Esophagus muscularis mucosa (tissue), 4 donors: ENCODE results near the gene GCK. TPM values are rescaled to one million over a fixed set of nuclear protein-coding genes. Genes with fewer than 3 reads are reported as not detected.
A peak's percentile ranks its signal among the peaks of the same experiment; 100 is the strongest.

Experiments
- DNase-seq: peaks from one replicate; pipeline ENCODE4 v3.0.0-alpha.2; 2017; ENCODE audit errors: extremely low spot score
- H3K27ac ChIP-seq, 4 donors: fragments of 200-600 bp; sonication (generic); replicated peaks in 1 of 4; 1 replicate in 3 of 4; 2 replicates in 1 of 4; pipeline ENCODE4 v1.5.1; 2016 to 2019; ENCODE audit warnings: mild to moderate bottlenecking in 1 of 4
- H3K27me3 ChIP-seq, 4 donors: fragments of 200-600 bp; sonication (generic); one replicate each; pipeline versions ENCODE4 v1.5.1 to v1.6.0; 2016 to 2019
- H3K36me3 ChIP-seq, 4 donors: fragments of 200-600 bp; sonication (generic); one replicate each; pipeline ENCODE4 v1.5.1; 2016 to 2019
- H3K4me1 ChIP-seq, 4 donors: fragments of 200-600 bp; sonication (generic); one replicate each; pipeline ENCODE4 v1.5.1; 2016 to 2019
- H3K4me3 ChIP-seq, 4 donors: fragments of 200-600 bp; sonication (generic); 1 replicate in 2 of 4; 2 replicates in 2 of 4; pipeline ENCODE4 v1.5.1; 2016 to 2019; ENCODE audit warnings: mild to moderate bottlenecking in 4 of 4, moderate library complexity in 1 of 4
- H3K9me3 ChIP-seq, 4 donors: fragments of 200-600 bp; sonication (generic); 1 replicate in 3 of 4; 2 replicates in 1 of 4; pipeline ENCODE4 v1.5.1; 2016 to 2019
- CTCF ChIP-seq, 3 experiments: fragments of 200-600 bp in 2 of 3; fragments of 450-650 bp in 1 of 3; sonication (generic) in 2 of 3; IDR thresholded peaks; one replicate each; pipeline ENCODE4 v1.5.1; 2017 to 2019; ENCODE audit warnings: antibody characterized with exemption in 3 of 3, mild to moderate bottlenecking in 2 of 3, moderate library complexity in 1 of 3
- EP300 ChIP-seq: sonication (generic); formaldehyde crosslinking; IDR thresholded peaks from one replicate; pipeline ENCODE4 v1.6.1; 2017; ENCODE audit warnings: antibody characterized with exemption
- POLR2A ChIP-seq: fragments of 450-650 bp; IDR thresholded peaks from one replicate; pipeline ENCODE4 v1.6.1; 2017; ENCODE audit warnings: antibody characterized with exemption, moderate library complexity, mild to moderate bottlenecking, low read depth
- POLR2AphosphoS5 ChIP-seq, 2 donors: sonication (generic); formaldehyde crosslinking; IDR thresholded peaks; one replicate each; pipeline ENCODE4 v1.6.1; 2017; ENCODE audit warnings: antibody characterized with exemption in 2 of 2
- WGBS: methylation state at CpG from one replicate; pipeline ENCODE4 v1.1.5; 2018; 5-methylcytosine and 5-hydroxymethylcytosine counted together
- intact Hi-C: fragments of 100-400 bp; cut with DNase I; formaldehyde crosslinking; loops from one replicate; pipeline ENCODE4 v1.15.1; 2023
- total RNA-seq, 4 donors: library from RNA; depleted of rRNA; stranded (reverse); fragments of >200 nt; gene quantifications; one replicate each; pipeline versions ENCODE4 v1.1.0 to v1.2.1, GENCODE V29; 2016

Gene GCK
- total RNA-seq, 4 donors from 2014 or later = 0.75 to 2.8 (median 1.2) TPM

- H3K9me3 ChIP-seq = no peaks in the 10 kb centered on the region
- no peak for DNase-seq
- WGBS = 86% methylated on average over 17 of the region's 25 CpGs
- peaks cover 13 to 38% (median 31%) of the 10 kb centered on the region in 4 donors for H3K4me1 ChIP-seq
- H3K36me3 ChIP-seq = peaks cover 21 to 98% (median 83%) of the 10 kb centered on the region in 4 donors
- TF ChIP-seq EP300 = no peak
- no peak for TF ChIP-seq CTCF (IDR thresholded peaks at IDR 0.05)
- TF ChIP-seq POLR2A = no peak
- TF ChIP-seq POLR2AphosphoS5 (IDR thresholded peaks at IDR 0.05) = no peak
- no peaks in the 10 kb centered on the region for H3K27me3 ChIP-seq
- no peak overlapping the region for H3K4me3 ChIP-seq
- intact Hi-C loops = no loop called here
- no peak overlapping the region for H3K27ac ChIP-seq
These were observed 72.2 kb downstream of the GCK start for GRCh38 chr7:44116789-44117666.

- Histone ChIP-seq H3K9me3 (no peaks in the 10 kb centered on the region), H3K27me3 (no peaks in the 10 kb centered on the region), H3K27ac (no peak overlapping the region), H3K36me3 (peaks cover 21 to 99% (median 84%) of the 10 kb centered on the region in 4 donors), H3K4me1 (peaks cover 7 to 30% (median 23%) of the 10 kb centered on the region in 4 donors), H3K4me3 (no peak overlapping the region)
- intact Hi-C loops = no loop called here
- TF ChIP-seq POLR2A (no peak), EP300 (no peak), CTCF (IDR thresholded peaks at IDR 0.05) (no peak), POLR2AphosphoS5 (IDR thresholded peaks at IDR 0.05) (no peak)
- WGBS = 84% methylated on average over 12 of the region's 17 CpGs
- no peak for DNase-seq
These were observed 73.0 kb downstream of the GCK start for GRCh38 chr7:44116087-44116788.

- 74% methylated on average over 4 of the region's 12 CpGs for WGBS
- Histone ChIP-seq H3K27me3 (no peaks in the 10 kb centered on the region), H3K36me3 (peaks cover 15 to 99% (median 81%) of the 10 kb centered on the region in 4 donors), H3K27ac (peak overlapping the region in 1 of 4 donors; percentile 46), H3K4me3 (no peak overlapping the region), H3K9me3 (no peaks in the 10 kb centered on the region), H3K4me1 (peaks cover 18 to 28% (median 21%) of the 10 kb centered on the region in 4 donors)
- DNase-seq = no peak
- intact Hi-C loops = no loop called here
- TF ChIP-seq CTCF (IDR thresholded peaks at IDR 0.05) (no peak), POLR2A (no peak)
These were observed 74.5 kb downstream of the GCK start for GRCh38 chr7:44114586-44115310.

GRCh38 chr7:44113764-44114354, 75.4 kb downstream of the GCK start:
- DNase-seq = no peak
- no peaks in the 10 kb centered on the region for H3K27me3 ChIP-seq
- WGBS = 90% methylated on average over 24 of the region's 24 CpGs
- intact Hi-C loops = no loop called here
- no peaks in the 10 kb centered on the region for H3K9me3 ChIP-seq
- TF ChIP-seq POLR2AphosphoS5 (IDR thresholded peaks at IDR 0.05) (no peak), CTCF (IDR thresholded peaks at IDR 0.05) (no peak), POLR2A (no peak)
- H3K27ac ChIP-seq = no peak overlapping the region
- H3K36me3 ChIP-seq = peaks cover 15 to 99% (median 82%) of the 10 kb centered on the region in 4 donors
- H3K4me3 ChIP-seq = no peak overlapping the region
- H3K4me1 ChIP-seq = peaks cover 11 to 28% (median 14%) of the 10 kb centered on the region in 4 donors
